Chondrocyte (in vitro differentiated cells): ENCODE measurements around the gene PHACTR1. TPM values are rescaled to one million over a fixed set of nuclear protein-coding genes. Genes with fewer than 3 reads are reported as not detected.
A peak's percentile ranks its signal among the peaks of the same experiment; 100 is the strongest.

Experiments
- DNase-seq: peaks from one replicate; pipeline ENCODE4 v3.0.0; 2021; ENCODE audit warnings: mixed read lengths, low spot score
- H3K27ac Mint-ChIP-seq: one replicate; pipeline ENCODE4 v1.8.0; 2021; ENCODE audit warnings: mild to moderate bottlenecking, moderate library complexity, mixed read lengths; ENCODE audit not compliant: unreplicated experiment
- H3K27me3 Mint-ChIP-seq: 2 replicates; pipeline ENCODE4 v1.8.0; 2021; ENCODE audit warnings: low read depth, mixed read lengths
- H3K36me3 Mint-ChIP-seq: 2 replicates; pipeline ENCODE4 v1.8.0; 2021; ENCODE audit warnings: low read depth, mixed read lengths
- H3K4me1 Mint-ChIP-seq: 2 replicates; pipeline ENCODE4 v1.8.0; 2021; ENCODE audit warnings: low read depth, mild to moderate bottlenecking, mixed read lengths
- H3K4me3 Mint-ChIP-seq: one replicate; pipeline ENCODE4 v1.8.0; 2021; ENCODE audit warnings: mild to moderate bottlenecking, moderate library complexity, mixed read lengths; ENCODE audit not compliant: unreplicated experiment
- H3K9me3 Mint-ChIP-seq: 2 replicates; pipeline ENCODE4 v1.8.0; 2021; ENCODE audit warnings: low read depth, mixed read lengths
- total RNA-seq: library from RNA; stranded (reverse); gene quantifications from 3 replicates; pipeline ENCODE4 v1.2.1, GENCODE V29; 2021
- TF ChIP-seq, protein P1 (sequence below): fragments of 200-600 bp; sonication (generic); IDR thresholded peaks from 2 replicates; pipeline ENCODE4 v1.5.0; 2021; ENCODE audit warnings: antibody characterized with exemption, mild to moderate bottlenecking, moderate library complexity

The PHACTR1 gene
- total RNA-seq, 1 donor from 2014 or later = 2.1 TPM

GRCh38 chr6:13302291-13302690 is 585.7 kb downstream of the PHACTR1 start:
- H3K4me3 Mint-ChIP-seq = no peak overlapping the region
- peaks cover 15% of the 10 kb centered on the region for H3K36me3 Mint-ChIP-seq
- peaks cover 26% of the 10 kb centered on the region for H3K4me1 Mint-ChIP-seq
- TF ChIP-seq, protein P1, sequence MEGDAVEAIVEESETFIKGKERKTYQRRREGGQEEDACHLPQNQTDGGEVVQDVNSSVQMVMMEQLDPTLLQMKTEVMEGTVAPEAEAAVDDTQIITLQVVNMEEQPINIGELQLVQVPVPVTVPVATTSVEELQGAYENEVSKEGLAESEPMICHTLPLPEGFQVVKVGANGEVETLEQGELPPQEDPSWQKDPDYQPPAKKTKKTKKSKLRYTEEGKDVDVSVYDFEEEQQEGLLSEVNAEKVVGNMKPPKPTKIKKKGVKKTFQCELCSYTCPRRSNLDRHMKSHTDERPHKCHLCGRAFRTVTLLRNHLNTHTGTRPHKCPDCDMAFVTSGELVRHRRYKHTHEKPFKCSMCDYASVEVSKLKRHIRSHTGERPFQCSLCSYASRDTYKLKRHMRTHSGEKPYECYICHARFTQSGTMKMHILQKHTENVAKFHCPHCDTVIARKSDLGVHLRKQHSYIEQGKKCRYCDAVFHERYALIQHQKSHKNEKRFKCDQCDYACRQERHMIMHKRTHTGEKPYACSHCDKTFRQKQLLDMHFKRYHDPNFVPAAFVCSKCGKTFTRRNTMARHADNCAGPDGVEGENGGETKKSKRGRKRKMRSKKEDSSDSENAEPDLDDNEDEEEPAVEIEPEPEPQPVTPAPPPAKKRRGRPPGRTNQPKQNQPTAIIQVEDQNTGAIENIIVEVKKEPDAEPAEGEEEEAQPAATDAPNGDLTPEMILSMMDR = no peak
- no peaks in the 10 kb centered on the region for H3K27me3 Mint-ChIP-seq
- no peak for DNase-seq
- peak overlapping the region; percentile 99 for H3K27ac Mint-ChIP-seq
- H3K9me3 Mint-ChIP-seq = no peaks in the 10 kb centered on the region

DNA sequence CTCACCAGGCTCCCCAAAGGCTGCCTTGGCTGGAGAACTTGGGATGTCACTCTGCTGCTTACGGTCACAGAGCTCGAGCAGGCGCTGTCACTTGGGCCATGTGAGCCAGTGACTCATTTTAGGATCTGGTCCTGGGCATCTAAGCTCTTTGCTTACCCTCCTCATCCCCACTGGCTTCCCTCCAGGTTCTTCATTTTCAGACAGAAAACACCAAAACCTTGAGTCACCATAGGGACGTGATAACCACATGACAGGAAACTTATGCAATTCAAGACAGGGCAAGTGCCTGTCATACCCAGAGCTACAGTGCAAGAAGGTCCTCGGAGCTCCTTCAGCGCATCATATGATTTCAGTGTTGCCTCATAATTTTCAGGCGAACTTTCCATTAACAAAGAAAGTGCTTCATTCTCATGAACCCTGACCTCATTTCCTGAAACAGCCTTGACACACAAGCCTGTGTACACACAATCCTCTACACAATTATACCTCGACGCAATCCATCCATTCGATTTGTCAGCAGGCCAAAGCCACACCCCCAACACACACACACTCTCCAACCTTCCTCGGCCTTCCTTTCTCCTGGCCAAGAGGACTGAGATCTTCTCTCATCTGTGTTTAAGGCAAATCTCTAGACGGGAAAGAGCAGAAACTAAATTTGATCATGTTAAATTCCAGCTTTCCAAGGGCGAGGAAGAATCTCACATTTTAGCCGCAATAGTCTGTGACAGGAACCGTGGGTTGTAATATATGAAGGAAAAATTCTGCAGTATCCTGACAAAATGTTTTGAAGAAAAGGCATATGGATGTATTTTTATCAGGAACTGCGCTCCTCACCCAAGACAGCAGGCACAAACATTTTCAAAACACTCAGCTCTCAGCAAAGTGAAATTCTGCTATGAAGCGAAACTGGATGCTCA is 586.4 kb downstream of the PHACTR1 start:
- Mint-ChIP-seq H3K27ac (peak overlapping the region; percentile 99), H3K27me3 (no peaks in the 10 kb centered on the region), H3K4me3 (peak overlapping the region; percentile 44), H3K36me3 (peaks cover 18% of the 10 kb centered on the region), H3K4me1 (peaks cover 26% of the 10 kb centered on the region), H3K9me3 (no peaks in the 10 kb centered on the region)
- no peak for DNase-seq
- TF ChIP-seq, protein P1 = no peak

- H3K27ac Mint-ChIP-seq = peak overlapping the region; percentile 99
- H3K27me3 Mint-ChIP-seq = no peaks in the 10 kb centered on the region
- peaks cover 15% of the 10 kb centered on the region for H3K36me3 Mint-ChIP-seq
- TF ChIP-seq, protein P1 = no peak
- H3K4me3 Mint-ChIP-seq = peak overlapping the region; percentile 44
- peaks cover 26% of the 10 kb centered on the region for H3K4me1 Mint-ChIP-seq
- no peak for DNase-seq
- no peaks in the 10 kb centered on the region for H3K9me3 Mint-ChIP-seq
These were observed 587.1 kb downstream of the PHACTR1 start for GRCh38 chr6:13303668-13304017.

DNA sequence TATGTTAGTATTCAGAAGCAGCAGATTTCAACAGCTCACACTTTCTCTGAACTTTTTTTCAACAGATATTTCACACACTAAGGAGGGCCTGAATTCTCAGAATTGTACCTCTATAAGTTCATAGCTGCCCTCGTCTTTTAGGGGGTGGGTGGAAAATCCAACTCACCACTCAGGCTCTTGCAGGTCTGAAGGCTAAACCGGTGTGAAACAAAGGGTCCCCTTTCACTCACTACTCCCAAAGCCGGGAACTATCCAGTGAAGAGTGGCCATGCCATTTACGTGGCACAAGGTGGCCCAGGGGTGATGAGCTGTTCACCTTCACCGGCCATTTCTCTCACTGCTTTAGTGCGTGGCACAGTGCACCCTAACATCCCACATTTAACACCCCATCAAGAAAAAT is 587.5 kb downstream of the PHACTR1 start:
- H3K27ac Mint-ChIP-seq = peak overlapping the region; percentile 99
- H3K27me3 Mint-ChIP-seq = no peaks in the 10 kb centered on the region
- peaks cover 15% of the 10 kb centered on the region for H3K36me3 Mint-ChIP-seq
- no peaks in the 10 kb centered on the region for H3K9me3 Mint-ChIP-seq
- TF ChIP-seq, protein P1 = no peak
- H3K4me1 Mint-ChIP-seq = peaks cover 26% of the 10 kb centered on the region
- no peak for DNase-seq
- peak overlapping the region; percentile 44 for H3K4me3 Mint-ChIP-seq

DNA sequence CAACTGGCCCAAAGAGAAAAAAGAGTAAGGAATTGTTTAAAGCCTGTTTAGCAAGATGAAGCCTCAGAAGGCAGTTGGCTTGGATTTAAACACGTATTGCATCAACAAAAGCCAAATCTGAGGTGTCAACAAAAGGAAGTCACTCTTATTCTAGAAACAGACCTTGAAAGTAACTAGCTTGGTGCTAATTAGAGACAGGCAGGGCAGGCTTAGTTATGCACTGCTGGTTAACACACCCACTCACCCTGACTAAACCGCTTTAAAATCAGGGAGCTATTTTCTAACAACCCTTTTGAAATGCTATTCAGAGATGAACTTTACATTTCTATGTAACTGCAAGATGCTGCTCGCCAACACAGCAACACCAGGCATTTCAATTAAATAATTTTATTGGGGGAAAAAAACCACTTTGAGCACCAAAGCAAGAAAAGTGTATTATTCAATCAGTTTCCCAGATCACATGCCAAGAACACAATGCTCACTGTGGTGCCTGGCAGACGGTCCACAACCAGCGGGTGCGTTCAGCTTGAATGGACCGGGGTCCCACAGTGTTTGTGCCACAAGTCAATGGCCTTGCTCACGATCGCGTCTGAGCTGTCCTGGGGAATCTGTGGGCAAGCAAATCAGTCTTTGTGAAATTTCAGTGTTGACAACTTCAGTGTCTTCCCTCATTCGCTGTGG is 588.2 kb downstream of the PHACTR1 start:
- no peak overlapping the region for H3K4me3 Mint-ChIP-seq
- no peaks in the 10 kb centered on the region for H3K27me3 Mint-ChIP-seq
- H3K36me3 Mint-ChIP-seq = peaks cover 15% of the 10 kb centered on the region
- H3K9me3 Mint-ChIP-seq = no peaks in the 10 kb centered on the region
- DNase-seq = no peak
- H3K27ac Mint-ChIP-seq = peak overlapping the region; percentile 99
- peaks cover 26% of the 10 kb centered on the region for H3K4me1 Mint-ChIP-seq
- TF ChIP-seq, protein P1 = no peak
